Sigmoid colon (tissue), 3 donors: ENCODE measurements around the gene C11orf24.

Experiments
- CTCF ChIP-seq, 4 experiments: fragments of 450-650 bp in 3 of 4; fragments of 200-600 bp in 1 of 4; IDR thresholded peaks; one replicate each; pipeline ENCODE4 v1.5.1; 2016 to 2019; ENCODE audit warnings: antibody characterized with exemption in 4 of 4, mild to moderate bottlenecking in 3 of 4, moderate library complexity in 2 of 4
- POLR2A ChIP-seq, 2 donors: fragments of 450-650 bp; IDR thresholded peaks; one replicate each; pipeline ENCODE4 v1.6.1; 2016; ENCODE audit warnings: antibody characterized with exemption in 2 of 2, mild to moderate bottlenecking in 2 of 2, moderate library complexity in 2 of 2

- TF ChIP-seq POLR2A (IDR thresholded peaks at IDR 0.05) (no peak), CTCF (IDR thresholded peaks at IDR 0.05) (no peak)
Measured at GRCh38 chr11:68315171-68315920, 43.6 kb upstream of the C11orf24 start.
